Prostate gland (tissue), 2 donors: ENCODE measurements around the gene ZNF189.

Experiments
- CTCF ChIP-seq, 4 experiments: fragments of 200-600 bp in 2 of 4; fragments of 450-650 bp in 2 of 4; sonication (generic) in 2 of 4; IDR thresholded peaks; 1 replicate in 3 of 4; 2 replicates in 1 of 4; pipeline ENCODE4 v1.5.1; 2016 to 2019; ENCODE audit warnings: antibody characterized with exemption in 4 of 4, mild to moderate bottlenecking in 2 of 4, moderate library complexity in 2 of 4
- POLR2AphosphoS5 ChIP-seq: sonication (generic); formaldehyde crosslinking; IDR thresholded peaks from one replicate; pipeline ENCODE4 v1.6.1; 2017; ENCODE audit warnings: antibody characterized with exemption

GRCh38 chr9:101434998-101435397 is 36.3 kb downstream of the ZNF189 start:
- TF ChIP-seq CTCF (IDR thresholded peaks at IDR 0.05) (no peak), POLR2AphosphoS5 (no peak)
